HepG2 (cell line): ENCODE measurements around the gene GTF3A. TPM values are rescaled to one million over a fixed set of nuclear protein-coding genes. Genes with fewer than 3 reads are reported as not detected.
A peak's percentile ranks its signal among the peaks of the same experiment; 100 is the strongest.

Experiments used
- CEBPG ChIP-seq: IDR thresholded peaks from 2 replicates; pipeline ENCODE4 v1.6.1; 2016
- CREBL2 ChIP-seq: sonication (generic); formaldehyde crosslinking; IDR thresholded peaks from 2 replicates; pipeline ENCODE4 v1.8.1; 2023; ENCODE audit warnings: missing genetic modification reagents, mild to moderate bottlenecking, borderline replicate concordance
- FLYWCH1 ChIP-seq: sonication (generic); formaldehyde crosslinking; IDR thresholded peaks from 2 replicates; pipeline ENCODE4 v1.8.1; 2023; ENCODE audit warnings: mild to moderate bottlenecking, missing genetic modification reagents
- FOXP1 ChIP-seq, 2 experiments: fragments of 450-650 bp in 1 of 2; IDR thresholded peaks; 2 replicates each; pipeline ENCODE4 v1.6.1; 2017 to 2018; ENCODE audit warnings: antibody characterized with exemption in 1 of 2
- HMG20A ChIP-seq: IDR thresholded peaks from 2 replicates; pipeline ENCODE4 v1.6.1; 2016; ENCODE audit warnings: borderline replicate concordance
- MAZ ChIP-seq, 2 experiments: sonication (generic) in 1 of 2; formaldehyde crosslinking in 1 of 2; IDR thresholded peaks; 2 replicates each; pipeline versions ENCODE4 v1.5.0 to v1.6.1; 2012 to 2020; ENCODE audit warnings: low read depth in 2 of 2, mild to moderate bottlenecking in 2 of 2, borderline replicate concordance in 1 of 2, improper control_type of control experiment in 1 of 2, low read length in 1 of 2, missing genetic modification reagents in 1 of 2, moderate library complexity in 1 of 2
- MYNN ChIP-seq: sonication (generic); formaldehyde crosslinking; IDR thresholded peaks from 2 replicates; pipeline ENCODE4 v1.4.0; 2020; ENCODE audit warnings: mild to moderate bottlenecking, low read depth, missing genetic modification reagents
- NCOA2 ChIP-seq: sonication (generic); formaldehyde crosslinking; IDR thresholded peaks from 2 replicates; pipeline ENCODE4 v1.8.0; 2022; ENCODE audit warnings: inconsistent platforms
- PITX1 ChIP-seq: sonication (generic); formaldehyde crosslinking; IDR thresholded peaks from 2 replicates; pipeline ENCODE4 v1.5.1; 2020; ENCODE audit warnings: mild to moderate bottlenecking, missing genetic modification reagents
- RBFOX2 ChIP-seq: fragments of 200-400 bp; formaldehyde crosslinking; IDR thresholded peaks from 2 replicates; pipeline ENCODE4 v1.6.1; 2017; ENCODE audit warnings: low read depth, mild to moderate bottlenecking, low read length
- SRSF9 ChIP-seq: fragments of 200-400 bp; formaldehyde crosslinking; IDR thresholded peaks from 2 replicates; pipeline ENCODE4 v1.6.1; 2018; ENCODE audit warnings: borderline replicate concordance, mild to moderate bottlenecking, low read depth, low read length; ENCODE audit not compliant: insufficient read depth, poor library complexity, severe bottlenecking
- TEAD2 ChIP-seq: sonication (generic); formaldehyde crosslinking; IDR thresholded peaks from 2 replicates; pipeline ENCODE4 v1.9.0; 2021; ENCODE audit warnings: missing genetic modification reagents
- TSC22D2 ChIP-seq: sonication (generic); formaldehyde crosslinking; IDR thresholded peaks from 2 replicates; pipeline ENCODE4 v1.5.1; 2020; ENCODE audit warnings: missing genetic modification reagents, mild to moderate bottlenecking, borderline replicate concordance
- ZBED4 ChIP-seq: sonication (generic); formaldehyde crosslinking; IDR thresholded peaks from 2 replicates; pipeline ENCODE4 v1.4.0; 2020; ENCODE audit warnings: missing genetic modification reagents, borderline replicate concordance
- ZBTB38 ChIP-seq: sonication (generic); formaldehyde crosslinking; IDR thresholded peaks from 2 replicates; pipeline ENCODE4 v1.5.1; 2020; ENCODE audit warnings: mild to moderate bottlenecking, missing genetic modification reagents
- ZNF484 ChIP-seq: sonication (generic); formaldehyde crosslinking; IDR thresholded peaks from 2 replicates; pipeline ENCODE4 v1.5.1; 2020; ENCODE audit warnings: mild to moderate bottlenecking, low read depth, missing genetic modification reagents, borderline replicate concordance
- ZNF709 ChIP-seq: sonication (generic); formaldehyde crosslinking; IDR thresholded peaks from 2 replicates; pipeline ENCODE4 v1.5.0; 2020; ENCODE audit warnings: mild to moderate bottlenecking, missing genetic modification reagents
- polyA plus RNA-seq, 8 experiments: library from polyadenylated mRNA; depleted of rRNA in 3 of 8; stranded (reverse) in 7 of 8; unstranded in 1 of 8; fragments of >200 nt; fragmentation: Illumina TruSeq in 4 of 8; extraction: Trizol in 4 of 8; gene quantifications; 2 replicates each; pipeline versions ENCODE4 v1.2.1 to v1.2.3, GENCODE V29; 2011 to 2016; ENCODE audit warnings: low read depth in 4 of 8, missing spikeins in 1 of 8, mixed read lengths in 1 of 8; ENCODE audit not compliant: insufficient read depth in 1 of 8
- total RNA-seq, 5 experiments: library from RNA; depleted of rRNA; stranded (reverse); fragments of >200 nt; fragmentation: Illumina TruSeq; extraction: Trizol; gene quantifications; 2 replicates each; pipeline ENCODE4 v1.2.3, GENCODE V29; 2016; ENCODE audit warnings: low read depth in 1 of 5

Gene GTF3A
- total and polyA plus RNA-seq, 2 of the 13 experiments (the other 11 are each of a cell fraction or from before 2014, with no cell fraction given) = 42.1 to 176 TPM

GRCh38 chr13:27379126-27379525, 45.3 kb upstream of the GTF3A start (continued):
- TF ChIP-seq ZBED4 (no peak), MAZ (IDR thresholded peaks at IDR 0.05; ENCODE audit: borderline replicate concordance, low read depth, low read length) (no peak), MAZ (CRISPR knock-in tag; IDR thresholded peaks at IDR 0.05; ENCODE audit: low read depth) (no peak), TSC22D2 (CRISPR knock-in tag) (no peak), CREBL2 (CRISPR knock-in tag) (no peak), PITX1 (no peak), RBFOX2 (no peak), MYNN (CRISPR knock-in tag) (no peak), ZNF484 (CRISPR knock-in tag) (no peak), NCOA2 (no peak), CEBPG (CRISPR knock-in tag) (no peak), ZBTB38 (CRISPR knock-in tag) (no peak), TEAD2 (no peak), FLYWCH1 (no peak), FOXP1 (IDR thresholded peaks at IDR 0.05) (no peak), FOXP1 (CRISPR knock-in tag; IDR thresholded peaks at IDR 0.05) (peak; percentile 10; the same call in 1 of the 2 replicates), HMG20A (CRISPR knock-in tag) (no peak), SRSF9 (no peak), ZNF709 (no peak)
